VCaP (cell line): ENCODE results near the gene TRIM24.
"Not testable (repeated sequence)": the region's sequence is repeated elsewhere in the genome, so short reads cannot be mapped to it uniquely, and the experiment has no call there.

Experiments used
- H3K27ac ChIP-seq: fragments of 450-650 bp; 2 replicates; pipeline ENCODE4 v1.5.1; 2017
- CTCF ChIP-seq: fragments of 450-650 bp; conservative IDR thresholded peaks from 2 replicates; pipeline ENCODE4 v1.5.1; 2017; ENCODE audit warnings: mild to moderate bottlenecking, moderate library complexity

Gene TRIM24

GRCh38 chr7:138465046-138465445 is 5.0 kb downstream of the TRIM24 start:
- H3K27ac ChIP-seq, result no peak overlapping the region
- TF ChIP-seq CTCF, result no peak

GRCh38 chr7:138466069-138466756 is 6.2 kb downstream of the TRIM24 start:
- not testable (repeated sequence) for H3K27ac ChIP-seq

- no peak for TF ChIP-seq CTCF
- H3K27ac ChIP-seq, result peak overlapping the region; percentile 32
Observed at GRCh38 chr7:138468244-138469123, 8.4 kb downstream of the TRIM24 start.

DNA sequence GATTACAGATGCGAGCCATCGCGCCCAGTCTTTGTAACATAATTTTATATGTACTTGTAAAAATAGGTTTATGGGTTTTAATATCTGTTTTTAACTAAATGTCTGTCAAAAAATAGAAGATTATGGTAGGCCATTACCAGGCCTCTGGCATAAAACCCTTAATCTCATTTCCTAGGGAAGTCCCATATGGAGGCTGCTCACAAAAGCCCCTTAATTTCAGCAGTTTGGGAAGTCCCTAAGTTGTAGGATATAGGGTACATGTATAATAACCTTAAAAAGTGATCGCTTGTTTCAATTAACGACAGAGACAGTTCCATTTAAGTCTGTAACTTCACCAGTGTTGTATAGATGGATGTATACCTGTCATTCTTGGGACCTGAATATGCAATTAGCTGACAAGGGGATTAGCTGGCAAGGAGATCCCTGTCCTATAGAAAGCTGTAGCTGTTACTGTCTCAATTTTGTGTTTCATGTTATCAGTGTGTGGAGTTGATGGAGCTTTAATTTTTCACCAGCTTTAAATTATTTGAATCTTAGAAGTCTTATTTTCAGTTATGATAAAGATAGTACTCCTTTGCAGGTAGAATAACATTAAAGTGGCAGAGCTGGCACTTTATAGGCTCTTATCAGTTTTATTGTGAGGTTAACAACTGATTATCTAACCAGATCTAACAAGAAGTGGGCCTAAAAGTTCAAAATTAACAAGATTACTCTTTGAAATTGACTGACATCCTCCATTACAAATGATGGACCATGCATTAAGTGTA is 10.5 kb downstream of the TRIM24 start:
- H3K27ac ChIP-seq, result no peak overlapping the region
- no peak for TF ChIP-seq CTCF

GRCh38 chr7:138472292-138473079 is 12.4 kb downstream of the TRIM24 start:
- H3K27ac ChIP-seq, result no peak overlapping the region
- TF ChIP-seq CTCF, result no peak

DNA sequence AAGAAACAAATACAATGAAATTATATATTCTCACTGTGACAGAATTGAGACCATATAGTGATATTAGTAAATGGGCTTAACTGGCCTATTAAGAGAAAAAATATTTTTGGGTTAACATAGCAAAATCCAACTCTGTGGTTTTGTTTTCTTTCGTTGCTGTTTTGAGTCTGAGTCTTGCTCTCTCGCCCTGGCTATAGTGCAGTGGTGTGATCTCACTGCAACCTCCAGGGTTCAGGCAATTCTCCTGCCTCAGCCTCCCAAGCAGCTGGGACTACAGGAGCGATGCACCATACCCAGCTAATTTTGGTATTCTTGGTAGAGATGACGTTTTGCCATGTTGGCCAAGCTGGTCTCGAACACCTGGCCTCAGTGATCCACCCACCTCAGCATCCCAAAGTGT is 15.3 kb downstream of the TRIM24 start:
- TF ChIP-seq CTCF, result no peak
- H3K27ac ChIP-seq, result peak overlapping the region; percentile 85

- H3K27ac ChIP-seq, result peak overlapping the region; percentile 85
- no peak for TF ChIP-seq CTCF
Observed at GRCh38 chr7:138477081-138477578, 17.1 kb downstream of the TRIM24 start.
